WTC11 (cell line): ENCODE data around the gene C1orf87.

Experiments used
- ATF1 ChIP-seq: sonication (generic); formaldehyde crosslinking; IDR thresholded peaks from 2 replicates; pipeline ENCODE4 v1.8.1; 2023; ENCODE audit warnings: mild to moderate bottlenecking, moderate library complexity, missing genetic modification reagents
- ATF6 ChIP-seq: sonication (generic); formaldehyde crosslinking; IDR thresholded peaks from 2 replicates; pipeline ENCODE4 v1.8.1; 2023; ENCODE audit warnings: mild to moderate bottlenecking, missing genetic modification reagents
- ELF4 ChIP-seq: sonication (generic); formaldehyde crosslinking; IDR thresholded peaks from 2 replicates; pipeline ENCODE4 v1.8.1; 2022; ENCODE audit warnings: low read depth, mild to moderate bottlenecking, moderate library complexity, missing genetic modification reagents
- FOXK1 ChIP-seq: sonication (generic); formaldehyde crosslinking; IDR thresholded peaks from 2 replicates; pipeline ENCODE4 v1.8.0; 2022; ENCODE audit warnings: mild to moderate bottlenecking, moderate library complexity, missing genetic modification reagents
- FOXP4 ChIP-seq: sonication (generic); formaldehyde crosslinking; IDR thresholded peaks from 2 replicates; pipeline ENCODE4 v1.8.0; 2022; ENCODE audit warnings: mild to moderate bottlenecking, missing genetic modification reagents
- SMAD3 ChIP-seq: sonication (generic); formaldehyde crosslinking; IDR thresholded peaks from 2 replicates; pipeline ENCODE4 v1.8.0; 2022; ENCODE audit warnings: missing genetic modification reagents, mild to moderate bottlenecking, borderline replicate concordance
- TP53 ChIP-seq: sonication (generic); formaldehyde crosslinking; IDR thresholded peaks from 2 replicates; pipeline ENCODE4 v1.8.1; 2023; ENCODE audit warnings: mild to moderate bottlenecking, missing genetic modification reagents
- ZBTB21 ChIP-seq: sonication (generic); formaldehyde crosslinking; IDR thresholded peaks from 2 replicates; pipeline ENCODE4 v1.8.1; 2023; ENCODE audit warnings: mild to moderate bottlenecking, missing genetic modification reagents, borderline replicate concordance
- TF ChIP-seq, protein P1 (sequence below): fragments of 200-600 bp; IDR thresholded peaks from 2 replicates; pipeline ENCODE4 v1.8.0; 2022; ENCODE audit warnings: antibody characterized with exemption
- TF ChIP-seq, protein P2 (sequence below): sonication (generic); formaldehyde crosslinking; IDR thresholded peaks from 2 replicates; pipeline ENCODE4 v1.8.1; 2022; ENCODE audit warnings: mild to moderate bottlenecking, moderate library complexity, missing genetic modification reagents

DNA sequence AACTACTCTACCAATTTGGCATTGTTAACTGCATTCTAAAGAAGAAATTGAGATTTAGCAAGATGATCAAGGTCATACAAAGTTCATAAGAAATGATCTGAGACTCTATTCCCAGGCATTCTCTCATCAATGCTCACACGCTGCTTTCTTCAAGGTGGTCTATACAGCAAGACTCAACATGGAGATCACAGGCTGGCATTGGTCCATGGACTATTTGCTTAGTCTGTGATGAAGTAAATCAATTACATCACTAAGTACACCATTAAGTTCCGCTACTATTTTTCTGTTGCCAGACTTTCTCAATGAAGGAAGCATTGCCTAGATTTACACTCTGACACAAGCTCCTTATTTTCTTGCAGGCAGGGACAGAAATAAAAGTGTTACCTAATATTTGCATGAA is 95.1 kb downstream of the C1orf87 start:
- no peak for TF ChIP-seq ATF1 (CRISPR knock-in tag)
- TF ChIP-seq TP53 (CRISPR knock-in tag) = no peak
- TF ChIP-seq, protein P1, sequence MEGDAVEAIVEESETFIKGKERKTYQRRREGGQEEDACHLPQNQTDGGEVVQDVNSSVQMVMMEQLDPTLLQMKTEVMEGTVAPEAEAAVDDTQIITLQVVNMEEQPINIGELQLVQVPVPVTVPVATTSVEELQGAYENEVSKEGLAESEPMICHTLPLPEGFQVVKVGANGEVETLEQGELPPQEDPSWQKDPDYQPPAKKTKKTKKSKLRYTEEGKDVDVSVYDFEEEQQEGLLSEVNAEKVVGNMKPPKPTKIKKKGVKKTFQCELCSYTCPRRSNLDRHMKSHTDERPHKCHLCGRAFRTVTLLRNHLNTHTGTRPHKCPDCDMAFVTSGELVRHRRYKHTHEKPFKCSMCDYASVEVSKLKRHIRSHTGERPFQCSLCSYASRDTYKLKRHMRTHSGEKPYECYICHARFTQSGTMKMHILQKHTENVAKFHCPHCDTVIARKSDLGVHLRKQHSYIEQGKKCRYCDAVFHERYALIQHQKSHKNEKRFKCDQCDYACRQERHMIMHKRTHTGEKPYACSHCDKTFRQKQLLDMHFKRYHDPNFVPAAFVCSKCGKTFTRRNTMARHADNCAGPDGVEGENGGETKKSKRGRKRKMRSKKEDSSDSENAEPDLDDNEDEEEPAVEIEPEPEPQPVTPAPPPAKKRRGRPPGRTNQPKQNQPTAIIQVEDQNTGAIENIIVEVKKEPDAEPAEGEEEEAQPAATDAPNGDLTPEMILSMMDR = no peak
- TF ChIP-seq SMAD3 (CRISPR knock-in tag) = no peak
- no peak for TF ChIP-seq FOXK1 (CRISPR knock-in tag)
- no peak for TF ChIP-seq ZBTB21 (CRISPR knock-in tag)
- no peak for TF ChIP-seq ELF4 (CRISPR knock-in tag)
- TF ChIP-seq FOXP4 = no peak
- no peak for TF ChIP-seq ATF6 (CRISPR knock-in tag)
- TF ChIP-seq, protein P2, sequence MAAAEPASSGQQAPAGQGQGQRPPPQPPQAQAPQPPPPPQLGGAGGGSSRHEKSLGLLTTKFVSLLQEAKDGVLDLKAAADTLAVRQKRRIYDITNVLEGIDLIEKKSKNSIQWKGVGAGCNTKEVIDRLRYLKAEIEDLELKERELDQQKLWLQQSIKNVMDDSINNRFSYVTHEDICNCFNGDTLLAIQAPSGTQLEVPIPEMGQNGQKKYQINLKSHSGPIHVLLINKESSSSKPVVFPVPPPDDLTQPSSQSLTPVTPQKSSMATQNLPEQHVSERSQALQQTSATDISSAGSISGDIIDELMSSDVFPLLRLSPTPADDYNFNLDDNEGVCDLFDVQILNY (CRISPR knock-in tag) = no peak
